ENCODE data around the gene DNAH14.
"Not testable (repeated sequence)": the region's sequence is repeated elsewhere in the genome, so short reads cannot be mapped to it uniquely, and the experiment has no call there.

Gene DNAH14

GRCh38 chr1:224929335-224930237, at the start of gene DNAH14:
Gene DNAH14 (plus strand): TSS chr1:224929675. CDS start chr1:224952703, 23,028 bp downstream.
- peak in 1 of 3 experiments; percentile 1 for DNase-seq (ENCODE audit: low read depth in 2 of 3, low spot score in 2 of 3)

- no peak for DNase-seq (ENCODE audit: low read depth in 2 of 3, low spot score in 2 of 3)
Observed at GRCh38 chr1:224880593-224881307, 48.7 kb upstream of the DNAH14 start.

- not testable (repeated sequence) for DNase-seq (ENCODE audit: low read depth in 2 of 3, low spot score in 2 of 3)
Observed at GRCh38 chr1:224881308-224881692, 48.2 kb upstream of the DNAH14 start.

- no peak for DNase-seq (ENCODE audit: low read depth in 2 of 3, low spot score in 2 of 3)
Observed at GRCh38 chr1:224881762-224882211, 47.7 kb upstream of the DNAH14 start.

- no peak for DNase-seq (ENCODE audit: low read depth in 2 of 3, low spot score in 2 of 3)
Observed at GRCh38 chr1:224882264-224882663, 47.2 kb upstream of the DNAH14 start.

GRCh38 chr1:224883091-224883490, 46.4 kb upstream of the DNAH14 start:
- no peak for DNase-seq (ENCODE audit: low read depth in 2 of 3, low spot score in 2 of 3)

GRCh38 chr1:224884361-224884801, 45.1 kb upstream of the DNAH14 start:
- DNase-seq (ENCODE audit: low read depth in 2 of 3, low spot score in 2 of 3): no peak

- DNase-seq (ENCODE audit: low read depth in 2 of 3, low spot score in 2 of 3): not testable (repeated sequence)
Observed at GRCh38 chr1:224885376-224885775, 44.1 kb upstream of the DNAH14 start.

- DNase-seq (ENCODE audit: low read depth in 2 of 3, low spot score in 2 of 3): no peak
Observed at GRCh38 chr1:224894915-224895314, 34.6 kb upstream of the DNAH14 start.

GRCh38 chr1:224896130-224896781, 33.2 kb upstream of the DNAH14 start:
- no peak for DNase-seq (ENCODE audit: low read depth in 2 of 3, low spot score in 2 of 3)

GRCh38 chr1:224897529-224898327, 31.7 kb upstream of the DNAH14 start:
- DNase-seq (ENCODE audit: low read depth in 2 of 3, low spot score in 2 of 3): no peak

- no peak for DNase-seq (ENCODE audit: low read depth in 2 of 3, low spot score in 2 of 3)
Observed at GRCh38 chr1:224898937-224899336, 30.5 kb upstream of the DNAH14 start.

GRCh38 chr1:224900062-224900630, 29.3 kb upstream of the DNAH14 start:
- DNase-seq (ENCODE audit: low read depth in 2 of 3, low spot score in 2 of 3): no peak

- no peak for DNase-seq (ENCODE audit: low read depth in 2 of 3, low spot score in 2 of 3)
Observed at GRCh38 chr1:224901087-224901810, 28.2 kb upstream of the DNAH14 start.

GRCh38 chr1:224903955-224904354, 25.5 kb upstream of the DNAH14 start:
- DNase-seq (ENCODE audit: low read depth in 2 of 3, low spot score in 2 of 3): no peak

GRCh38 chr1:224906340-224906739, 23.1 kb upstream of the DNAH14 start:
- DNase-seq (ENCODE audit: low read depth in 2 of 3, low spot score in 2 of 3): no peak

GRCh38 chr1:224911217-224911616, 18.3 kb upstream of the DNAH14 start:
- no peak for DNase-seq (ENCODE audit: low read depth in 2 of 3, low spot score in 2 of 3)

GRCh38 chr1:224914292-224914900, 15.1 kb upstream of the DNAH14 start:
- no peak for DNase-seq (ENCODE audit: low read depth in 2 of 3, low spot score in 2 of 3)

GRCh38 chr1:224919508-224919907, 10.0 kb upstream of the DNAH14 start:
- no peak for DNase-seq (ENCODE audit: low read depth in 2 of 3, low spot score in 2 of 3)

Data from activated CD8-positive, alpha-beta memory T cell treated with anti-CD3 and anti-CD28 coated beads for 48 hours (primary cell).